NT2/D1 (cell line): ENCODE data around the gene MERTK.

Source experiments
- DNase-seq: peaks from one replicate; pipeline ENCODE4 v3.0.0-alpha.2; 2011; ENCODE audit warnings: low read depth, low spot score
- H3K27me3 ChIP-seq: 2 replicates; pipeline ENCODE4 v1.6.0; 2011; ENCODE audit warnings: mild to moderate bottlenecking; ENCODE audit not compliant: insufficient read length, insufficient read depth
- H3K36me3 ChIP-seq: 2 replicates; pipeline ENCODE4 v1.6.1; 2011; ENCODE audit warnings: mild to moderate bottlenecking, low read length, mixed read lengths; ENCODE audit not compliant: insufficient read depth, insufficient read length
- H3K4me1 ChIP-seq: 2 replicates; pipeline ENCODE4 v1.5.1; 2011; ENCODE audit not compliant: insufficient read depth, insufficient read length
- H3K4me3 ChIP-seq: 2 replicates; pipeline ENCODE4 v1.5.1; 2011; ENCODE audit warnings: low read depth; ENCODE audit not compliant: insufficient read length
- H3K9ac ChIP-seq: 2 replicates; pipeline ENCODE4 v1.6.0; 2011; ENCODE audit warnings: low read depth; ENCODE audit not compliant: insufficient read length
- H3K9me3 ChIP-seq: 2 replicates; pipeline ENCODE4 v1.5.1; 2011; ENCODE audit warnings: mild to moderate bottlenecking, low read length; ENCODE audit not compliant: insufficient read depth
- SUZ12 ChIP-seq: IDR thresholded peaks from 2 replicates; pipeline ENCODE4 v1.6.1; 2011; ENCODE audit not compliant: insufficient read length, insufficient read depth; ENCODE audit errors: extremely low read depth
- YY1 ChIP-seq: IDR thresholded peaks from 2 replicates; pipeline ENCODE4 v1.6.1; 2011; ENCODE audit not compliant: insufficient read length, insufficient read depth
- ZNF274 ChIP-seq: IDR thresholded peaks from 2 replicates; pipeline ENCODE4 v1.6.1; 2011; ENCODE audit warnings: mild to moderate bottlenecking, low read depth, low read length

Gene MERTK

DNA sequence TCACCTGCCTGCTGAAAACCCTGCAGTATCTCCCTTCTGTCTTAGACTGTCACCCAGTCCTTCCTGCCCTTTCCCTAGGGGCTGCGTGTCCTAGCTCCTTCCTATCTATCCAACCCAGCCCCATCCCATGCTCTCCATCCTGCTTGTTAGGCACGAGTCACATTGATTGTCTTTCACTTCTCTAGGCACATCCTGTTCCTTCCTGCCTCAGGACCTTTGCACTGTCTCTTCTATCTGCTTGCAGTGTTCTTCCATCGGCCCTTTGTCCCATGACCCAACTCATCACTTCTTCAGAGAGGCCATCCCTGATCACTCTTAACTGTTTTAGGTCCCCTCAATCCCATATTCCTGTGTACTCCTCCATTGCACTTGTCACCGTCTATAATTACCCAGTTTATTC is 50.4 kb downstream of the MERTK start:
- no peaks in the 10 kb centered on the region for H3K4me1 ChIP-seq
- no peaks in the 10 kb centered on the region for H3K27me3 ChIP-seq

DNA sequence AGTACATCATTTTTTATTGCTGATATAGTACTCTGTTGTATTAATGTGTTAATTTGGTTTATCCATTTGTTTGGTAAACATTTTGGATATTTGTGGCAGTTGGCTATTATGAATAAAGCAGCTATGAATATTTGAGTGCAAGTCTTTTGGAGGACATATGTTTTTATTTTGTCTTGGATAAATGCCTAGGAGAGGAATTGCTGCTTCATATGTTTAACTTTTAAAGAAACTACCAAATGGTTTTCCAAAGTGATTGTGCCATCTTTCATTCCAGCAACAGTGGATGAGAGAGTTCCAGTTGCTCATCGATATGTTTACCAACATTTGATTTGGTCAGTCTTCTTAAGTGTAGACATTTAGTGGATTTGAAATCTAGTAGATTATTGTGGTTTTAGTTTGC is 51.8 kb downstream of the MERTK start:
- DNase-seq, result no peak
- Histone ChIP-seq H3K36me3 (peaks cover 15% of the 10 kb centered on the region), H3K9ac (no peak overlapping the region), H3K27me3 (no peaks in the 10 kb centered on the region), H3K4me3 (no peak overlapping the region), H3K9me3 (no peaks in the 10 kb centered on the region), H3K4me1 (no peaks in the 10 kb centered on the region)
- TF ChIP-seq YY1, result no peak

More for the DNA sequence above, 50.4 kb downstream of the MERTK start:
- Histone ChIP-seq H3K4me3 (no peak overlapping the region), H3K9me3 (no peaks in the 10 kb centered on the region), H3K9ac (no peak overlapping the region), H3K36me3 (peaks cover 19% of the 10 kb centered on the region)
- TF ChIP-seq ZNF274 (no peak), SUZ12 (no peak), YY1 (no peak)
- no peak for DNase-seq

DNA sequence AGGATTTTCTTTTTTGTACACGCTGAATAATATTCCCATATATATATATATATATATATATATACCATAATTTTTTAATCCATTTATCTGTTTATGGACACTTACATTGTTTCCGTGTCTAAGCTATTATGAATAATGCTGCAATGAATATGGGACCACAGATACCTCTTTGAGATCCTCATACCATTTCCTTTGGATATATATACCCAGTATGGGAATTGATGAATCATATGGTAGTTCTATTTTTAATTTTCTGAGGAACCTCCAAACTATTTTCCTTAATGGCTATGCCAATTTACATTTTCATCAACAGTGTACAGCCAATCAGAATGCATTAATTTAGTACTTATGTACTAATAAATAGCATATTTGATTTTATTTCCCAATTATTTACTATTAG is 53.1 kb downstream of the MERTK start:
- no peaks in the 10 kb centered on the region for H3K27me3 ChIP-seq
- H3K4me1 ChIP-seq, result no peaks in the 10 kb centered on the region
- DNase-seq, result no peak
- H3K9me3 ChIP-seq, result no peaks in the 10 kb centered on the region
- no peak for TF ChIP-seq SUZ12
- TF ChIP-seq YY1, result no peak
- TF ChIP-seq ZNF274, result no peak
- no peak overlapping the region for H3K4me3 ChIP-seq
- peaks cover 12% of the 10 kb centered on the region for H3K36me3 ChIP-seq
- H3K9ac ChIP-seq, result no peak overlapping the region

DNA sequence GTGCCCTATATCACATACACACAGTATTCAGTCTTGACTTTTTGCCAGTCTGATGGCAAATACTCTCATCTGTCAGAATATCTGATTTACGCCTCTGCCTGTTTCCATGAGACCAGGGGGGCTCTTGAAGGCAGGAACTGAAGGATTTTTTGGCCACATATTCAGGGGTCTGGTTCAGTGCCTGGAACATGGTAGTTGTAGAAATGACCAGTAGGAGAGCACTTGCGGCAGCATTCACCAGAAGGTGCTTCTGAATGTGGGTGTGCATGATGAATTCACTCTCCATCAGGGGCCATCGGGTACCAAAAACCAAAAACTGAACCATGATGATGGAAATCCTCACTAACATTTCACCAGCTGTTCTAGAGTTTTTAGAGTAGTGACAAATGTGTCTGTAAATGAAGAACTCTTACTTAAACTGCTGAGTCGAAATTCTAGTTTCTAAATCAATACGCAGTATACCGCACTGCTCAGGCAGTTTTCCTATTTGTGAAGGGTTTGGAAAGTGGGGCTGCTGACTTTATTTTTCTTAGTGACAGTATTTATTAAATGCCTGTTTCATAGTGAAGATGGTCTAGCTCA is 54.6 kb downstream of the MERTK start:
- DNase-seq, result no peak
- H3K4me3 ChIP-seq, result no peak overlapping the region
- H3K4me1 ChIP-seq, result no peaks in the 10 kb centered on the region
- H3K27me3 ChIP-seq, result no peaks in the 10 kb centered on the region
- no peak overlapping the region for H3K9ac ChIP-seq
- no peaks in the 10 kb centered on the region for H3K9me3 ChIP-seq
- peaks cover 8% of the 10 kb centered on the region for H3K36me3 ChIP-seq
- TF ChIP-seq ZNF274 (no peak), YY1 (no peak), SUZ12 (no peak)

DNA sequence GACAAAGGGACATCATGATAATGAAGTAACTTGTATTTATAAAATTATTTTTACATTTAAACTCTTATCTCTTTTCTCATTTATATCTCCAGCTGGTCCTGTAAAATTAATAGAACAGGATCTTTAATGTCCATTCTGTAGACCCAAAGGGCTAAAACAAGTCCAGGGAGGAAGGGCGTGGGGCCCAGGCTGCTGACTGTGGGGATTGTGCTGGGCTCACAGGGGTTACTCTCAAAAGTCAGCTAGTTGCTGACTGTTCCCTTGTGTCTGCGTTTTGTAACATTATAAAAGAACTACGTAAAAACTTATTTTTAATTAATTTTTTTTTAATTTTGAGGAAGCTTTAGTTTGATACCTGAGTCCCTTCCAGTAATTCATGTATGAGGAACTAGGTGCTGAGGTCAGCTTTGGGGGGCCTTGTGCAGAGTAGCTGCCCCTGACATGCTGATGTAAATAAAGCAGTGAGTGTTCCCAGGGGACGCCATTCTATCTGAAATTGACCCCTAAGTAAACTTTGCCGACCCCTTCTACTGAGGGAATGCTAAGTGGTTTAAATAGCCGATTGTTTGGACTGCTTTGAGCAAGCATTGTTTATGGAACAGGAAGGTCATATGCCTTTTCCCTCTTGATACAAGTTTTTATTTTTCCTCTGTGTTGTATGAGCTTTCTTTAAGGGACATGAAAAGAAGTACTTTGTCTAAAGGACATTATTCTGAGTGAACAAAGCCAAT is 56.4 kb downstream of the MERTK start:
- Histone ChIP-seq H3K4me1 (no peaks in the 10 kb centered on the region), H3K4me3 (no peak overlapping the region), H3K27me3 (no peaks in the 10 kb centered on the region), H3K36me3 (no peaks in the 10 kb centered on the region), H3K9ac (no peak overlapping the region), H3K9me3 (no peaks in the 10 kb centered on the region)
- TF ChIP-seq YY1 (no peak), SUZ12 (no peak), ZNF274 (no peak)
- DNase-seq, result no peak

DNA sequence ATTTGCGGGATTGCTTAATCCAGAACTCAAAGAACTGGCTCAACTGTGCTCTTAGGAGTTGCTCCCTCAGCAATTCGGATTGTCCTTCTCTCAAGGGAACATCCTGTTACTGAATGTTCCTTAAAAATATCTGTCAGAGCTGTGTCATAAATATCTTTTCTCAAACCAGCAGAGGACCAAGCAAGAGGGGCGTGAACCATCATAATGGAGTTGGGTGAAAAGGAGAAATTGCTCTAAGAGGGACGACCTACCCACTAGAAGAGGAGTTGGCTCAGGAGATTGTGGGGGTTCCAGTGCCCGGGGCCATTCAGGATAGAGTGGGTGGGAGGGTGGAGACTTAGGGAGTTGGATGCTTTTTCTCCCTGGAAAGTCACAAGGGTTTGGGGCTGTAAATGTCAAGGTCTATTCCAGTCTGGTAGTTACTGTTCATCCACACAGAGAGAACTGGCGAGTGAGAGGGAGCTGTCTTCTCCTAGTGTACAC is 59.5 kb downstream of the MERTK start:
- no peaks in the 10 kb centered on the region for H3K27me3 ChIP-seq
- no peak overlapping the region for H3K9ac ChIP-seq
- DNase-seq, result no peak
- H3K4me3 ChIP-seq, result no peak overlapping the region
- no peak for TF ChIP-seq ZNF274
- TF ChIP-seq YY1, result no peak
- no peak for TF ChIP-seq SUZ12
- no peaks in the 10 kb centered on the region for H3K9me3 ChIP-seq
- H3K4me1 ChIP-seq, result no peaks in the 10 kb centered on the region
- H3K36me3 ChIP-seq, result no peaks in the 10 kb centered on the region

DNA sequence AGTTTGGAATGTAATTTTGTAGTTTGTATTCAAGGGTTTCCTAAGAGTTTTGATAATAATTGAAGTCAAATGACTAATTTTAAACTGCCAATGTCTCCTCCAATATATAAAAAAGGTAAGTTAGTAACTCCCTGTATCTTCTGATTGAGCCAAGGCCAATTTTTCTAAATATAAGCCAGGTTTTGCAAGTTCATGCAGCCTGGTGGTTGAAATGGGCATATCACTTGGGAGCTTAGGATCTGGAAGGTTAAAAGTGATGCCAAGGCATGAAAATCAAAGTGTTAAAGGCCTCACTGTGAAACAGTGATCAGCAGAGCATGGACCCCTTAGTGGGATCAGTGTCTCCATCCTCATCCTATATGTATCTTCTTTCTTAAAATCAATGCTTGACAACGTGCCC is 60.5 kb downstream of the MERTK start:
- Histone ChIP-seq H3K27me3 (no peaks in the 10 kb centered on the region), H3K4me3 (no peak overlapping the region), H3K4me1 (no peaks in the 10 kb centered on the region), H3K36me3 (no peaks in the 10 kb centered on the region), H3K9me3 (no peaks in the 10 kb centered on the region), H3K9ac (no peak overlapping the region)
- no peak for TF ChIP-seq ZNF274
- TF ChIP-seq SUZ12, result no peak
- no peak for TF ChIP-seq YY1
- DNase-seq, result no peak
